ENCODE data around the gene CFAP91. TPM values are rescaled to one million over a fixed set of nuclear protein-coding genes. Genes with fewer than 3 reads are reported as not detected.

Gene CFAP91
- total RNA-seq, 5 donors from 2014 or later (not counting 1 experiment from before 2014, with no cell fraction given), result 0.14 to 1.2 (median 0.40) TPM; not detected in 1

- H3K9me3 ChIP-seq, result no peaks in the 10 kb centered on the region
- H3K27ac ChIP-seq (ENCODE audit: low read length), result no peak overlapping the region
- ATAC-seq (replicated peaks in 1 of 4), result no peak
- H3K27me3 ChIP-seq (replicated peaks in 1 of 2; ENCODE audit: control insufficient read depth in 2 of 2, extremely low read depth in 1 of 2, insufficient read depth in 2 of 2, low read length in 1 of 2), result no peaks in the 10 kb centered on the region
- H3K4me1 ChIP-seq (ENCODE audit: control insufficient read depth in 1 of 2, extremely low read depth in 1 of 2, insufficient read depth in 2 of 2, low read length in 2 of 2), result no peaks in the 10 kb centered on the region
- Mint-ChIP-seq H3K36me3 (no peaks in the 10 kb centered on the region), H3K9me3 (no peaks in the 10 kb centered on the region), H3K4me1 (no peaks in the 10 kb centered on the region), H3K4me3 (no peak overlapping the region), H3K27ac (no peak overlapping the region), H3K27me3 (peaks cover 3% of the 10 kb centered on the region in 2 donors)
- ChIA-PET POLR2A (no interaction called here), CTCF (interaction anchor here in 1 of 2 donors (0.7 kb wide), 1 partner anchor 10 kb away, joined by 4 read pairs; no protein-coding TSS in a partner anchor)
- no peak overlapping the region for H3K4me3 ChIP-seq (ENCODE audit: control insufficient read depth in 1 of 2, extremely low read depth in 1 of 2, low read length in 1 of 2)
- 94% methylated on average over 5 of the region's 6 CpGs for WGBS (ENCODE audit: insufficient coverage)
- no peaks in the 10 kb centered on the region for H3K36me3 ChIP-seq (ENCODE audit: control insufficient read depth in 2 of 2, extremely low read depth in 1 of 2, insufficient read depth in 1 of 2, low read length in 1 of 2)
- no peak for DNase-seq
These were observed 27.2 kb downstream of the CFAP91 start for GRCh38 chr3:119729996-119730395.

- Mint-ChIP-seq H3K9me3 (no peaks in the 10 kb centered on the region), H3K4me1 (no peaks in the 10 kb centered on the region), H3K27me3 (peaks cover 3% of the 10 kb centered on the region in 2 donors), H3K4me3 (no peak overlapping the region), H3K36me3 (no peaks in the 10 kb centered on the region), H3K27ac (no peak overlapping the region)
- 81% methylated on average over 3 of the region's 8 CpGs for WGBS (ENCODE audit: insufficient coverage)
- Histone ChIP-seq H3K27ac (ENCODE audit: low read length) (no peak overlapping the region), H3K4me1 (ENCODE audit: control insufficient read depth in 1 of 2, extremely low read depth in 1 of 2, insufficient read depth in 2 of 2, low read length in 2 of 2) (no peaks in the 10 kb centered on the region), H3K27me3 (replicated peaks in 1 of 2; ENCODE audit: control insufficient read depth in 2 of 2, extremely low read depth in 1 of 2, insufficient read depth in 2 of 2, low read length in 1 of 2) (no peaks in the 10 kb centered on the region), H3K36me3 (ENCODE audit: control insufficient read depth in 2 of 2, extremely low read depth in 1 of 2, insufficient read depth in 1 of 2, low read length in 1 of 2) (no peaks in the 10 kb centered on the region), H3K4me3 (ENCODE audit: control insufficient read depth in 1 of 2, extremely low read depth in 1 of 2, low read length in 1 of 2) (no peak overlapping the region), H3K9me3 (no peaks in the 10 kb centered on the region)
- ATAC-seq (replicated peaks in 1 of 4) (no peak), DNase-seq (no peak)
- ChIA-PET CTCF (no interaction called here), POLR2A (no interaction called here)
These were observed 28.9 kb downstream of the CFAP91 start for GRCh38 chr3:119731560-119732343.

GRCh38 chr3:119733812-119734211 lies 31.0 kb downstream of the CFAP91 start:
- H3K4me3 Mint-ChIP-seq, result no peak overlapping the region
- peaks cover 3 to 6% of the 10 kb centered on the region in 2 donors for H3K27me3 Mint-ChIP-seq
- WGBS (ENCODE audit: insufficient coverage), result no CpG with 5 or more reads among the region's 5 CpGs
- no peaks in the 10 kb centered on the region for H3K4me1 Mint-ChIP-seq
- H3K36me3 Mint-ChIP-seq, result no peaks in the 10 kb centered on the region
- H3K27me3 ChIP-seq (replicated peaks in 1 of 2; ENCODE audit: control insufficient read depth in 2 of 2, extremely low read depth in 1 of 2, insufficient read depth in 2 of 2, low read length in 1 of 2), result no peaks in the 10 kb centered on the region
- DNase-seq (no peak), ATAC-seq (replicated peaks in 1 of 4) (no peak)
- H3K27ac Mint-ChIP-seq, result no peak overlapping the region
- no peaks in the 10 kb centered on the region for H3K36me3 ChIP-seq (ENCODE audit: control insufficient read depth in 2 of 2, extremely low read depth in 1 of 2, insufficient read depth in 1 of 2, low read length in 1 of 2)
- ChIA-PET POLR2A (no interaction called here), CTCF (interaction anchor here in 1 of 2 donors (0.6 kb wide), 1 partner anchor 9 kb away, joined by 6 read pairs; no protein-coding TSS in a partner anchor)
- H3K9me3 ChIP-seq, result no peaks in the 10 kb centered on the region
- no peaks in the 10 kb centered on the region for H3K9me3 Mint-ChIP-seq
- no peak overlapping the region for H3K27ac ChIP-seq (ENCODE audit: low read length)
- no peaks in the 10 kb centered on the region for H3K4me1 ChIP-seq (ENCODE audit: control insufficient read depth in 1 of 2, extremely low read depth in 1 of 2, insufficient read depth in 2 of 2, low read length in 2 of 2)
- H3K4me3 ChIP-seq (ENCODE audit: control insufficient read depth in 1 of 2, extremely low read depth in 1 of 2, low read length in 1 of 2), result no peak overlapping the region

GRCh38 chr3:119738741-119739140 lies 35.9 kb downstream of the CFAP91 start:
- H3K9me3 Mint-ChIP-seq, result no peaks in the 10 kb centered on the region
- DNase-seq (no peak), ATAC-seq (replicated peaks in 1 of 4) (no peak)
- ChIA-PET CTCF (no interaction called here), POLR2A (no interaction called here)
- Histone ChIP-seq H3K36me3 (ENCODE audit: control insufficient read depth in 2 of 2, extremely low read depth in 1 of 2, insufficient read depth in 1 of 2, low read length in 1 of 2) (no peaks in the 10 kb centered on the region), H3K27me3 (replicated peaks in 1 of 2; ENCODE audit: control insufficient read depth in 2 of 2, extremely low read depth in 1 of 2, insufficient read depth in 2 of 2, low read length in 1 of 2) (peaks cover 0 to 11% of the 10 kb centered on the region in 2 experiments), H3K4me1 (ENCODE audit: control insufficient read depth in 1 of 2, extremely low read depth in 1 of 2, insufficient read depth in 2 of 2, low read length in 2 of 2) (no peaks in the 10 kb centered on the region), H3K9me3 (no peaks in the 10 kb centered on the region), H3K4me3 (ENCODE audit: control insufficient read depth in 1 of 2, extremely low read depth in 1 of 2, low read length in 1 of 2) (no peak overlapping the region), H3K27ac (ENCODE audit: low read length) (no peak overlapping the region)
- peaks cover 16 to 20% of the 10 kb centered on the region in 2 donors for H3K27me3 Mint-ChIP-seq
- no peaks in the 10 kb centered on the region for H3K4me1 Mint-ChIP-seq
- H3K36me3 Mint-ChIP-seq, result no peaks in the 10 kb centered on the region
- no peak overlapping the region for H3K4me3 Mint-ChIP-seq
- no peak overlapping the region for H3K27ac Mint-ChIP-seq

- no peaks in the 10 kb centered on the region for H3K9me3 ChIP-seq
- no peak overlapping the region for H3K27ac ChIP-seq (ENCODE audit: low read length)
- no peaks in the 10 kb centered on the region for H3K9me3 Mint-ChIP-seq
- DNase-seq, result no peak
- no peaks in the 10 kb centered on the region for H3K36me3 Mint-ChIP-seq
- CTCF ChIA-PET, result no interaction called here
- no peak overlapping the region for H3K27ac Mint-ChIP-seq
- peaks cover 16 to 29% of the 10 kb centered on the region in 2 donors for H3K27me3 Mint-ChIP-seq
- 90% methylated on average over 2 of the region's 5 CpGs for WGBS (ENCODE audit: insufficient coverage)
- no peaks in the 10 kb centered on the region for H3K36me3 ChIP-seq (ENCODE audit: control insufficient read depth in 2 of 2, extremely low read depth in 1 of 2, insufficient read depth in 1 of 2, low read length in 1 of 2)
- no peaks in the 10 kb centered on the region for H3K4me1 ChIP-seq (ENCODE audit: control insufficient read depth in 1 of 2, extremely low read depth in 1 of 2, insufficient read depth in 2 of 2, low read length in 2 of 2)
- POLR2A ChIA-PET, result no interaction called here
- H3K27me3 ChIP-seq (replicated peaks in 1 of 2; ENCODE audit: control insufficient read depth in 2 of 2, extremely low read depth in 1 of 2, insufficient read depth in 2 of 2, low read length in 1 of 2), result peaks cover 0 to 13% of the 10 kb centered on the region in 2 experiments
- no peak overlapping the region for H3K4me3 Mint-ChIP-seq
- no peaks in the 10 kb centered on the region for H3K4me1 Mint-ChIP-seq
- ATAC-seq (replicated peaks in 1 of 4), result no peak
- H3K4me3 ChIP-seq (ENCODE audit: control insufficient read depth in 1 of 2, extremely low read depth in 1 of 2, low read length in 1 of 2), result no peak overlapping the region
These were observed 39.1 kb downstream of the CFAP91 start for GRCh38 chr3:119741657-119742590.

GRCh38 chr3:119743921-119744320 lies 41.1 kb downstream of the CFAP91 start:
- Histone ChIP-seq H3K4me3 (ENCODE audit: control insufficient read depth in 1 of 2, extremely low read depth in 1 of 2, low read length in 1 of 2) (no peak overlapping the region), H3K27ac (ENCODE audit: low read length) (no peak overlapping the region), H3K9me3 (no peaks in the 10 kb centered on the region), H3K27me3 (replicated peaks in 1 of 2; ENCODE audit: control insufficient read depth in 2 of 2, extremely low read depth in 1 of 2, insufficient read depth in 2 of 2, low read length in 1 of 2) (peaks cover 0 to 13% of the 10 kb centered on the region in 2 experiments), H3K4me1 (ENCODE audit: control insufficient read depth in 1 of 2, extremely low read depth in 1 of 2, insufficient read depth in 2 of 2, low read length in 2 of 2) (no peaks in the 10 kb centered on the region), H3K36me3 (ENCODE audit: control insufficient read depth in 2 of 2, extremely low read depth in 1 of 2, insufficient read depth in 1 of 2, low read length in 1 of 2) (no peaks in the 10 kb centered on the region)
- Mint-ChIP-seq H3K36me3 (no peaks in the 10 kb centered on the region), H3K27ac (no peak overlapping the region), H3K4me1 (no peaks in the 10 kb centered on the region), H3K4me3 (no peak overlapping the region), H3K27me3 (peaks cover 20 to 26% of the 10 kb centered on the region in 2 donors), H3K9me3 (no peaks in the 10 kb centered on the region)
- ATAC-seq (replicated peaks in 1 of 4), result no peak
- ChIA-PET CTCF (no interaction called here), POLR2A (no interaction called here)
- DNase-seq, result no peak
- 89% methylated on average over 3 of the region's 10 CpGs for WGBS (ENCODE audit: insufficient coverage)
